ENCODE measurements around the gene DHFR.
A peak's percentile ranks its signal among the peaks of the same experiment; 100 is the strongest.

DNA sequence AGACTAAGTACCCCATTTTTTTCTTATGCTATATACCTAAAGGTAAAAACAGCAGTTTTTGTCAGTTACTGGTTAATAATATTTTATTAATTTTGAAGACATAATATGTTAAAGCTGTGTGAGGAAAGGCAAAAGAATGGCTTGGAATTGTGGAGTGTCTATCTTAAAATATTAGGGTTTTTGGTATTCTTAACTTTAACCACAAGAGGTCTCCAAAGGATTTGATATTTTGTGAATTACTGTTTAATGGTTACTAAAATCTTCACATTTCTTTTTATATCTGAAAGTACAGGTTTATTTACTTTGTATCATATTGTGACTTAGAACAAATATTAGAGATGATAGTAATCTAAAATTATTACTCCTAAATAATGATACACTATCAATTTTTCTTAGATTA is 32.0 kb upstream of the DHFR start:
- no peak for TF ChIP-seq POLR2A (IDR thresholded peaks at IDR 0.05; ENCODE audit: borderline replicate concordance, extremely low read depth, insufficient read depth, insufficient read length)
- TF ChIP-seq, protein P1, sequence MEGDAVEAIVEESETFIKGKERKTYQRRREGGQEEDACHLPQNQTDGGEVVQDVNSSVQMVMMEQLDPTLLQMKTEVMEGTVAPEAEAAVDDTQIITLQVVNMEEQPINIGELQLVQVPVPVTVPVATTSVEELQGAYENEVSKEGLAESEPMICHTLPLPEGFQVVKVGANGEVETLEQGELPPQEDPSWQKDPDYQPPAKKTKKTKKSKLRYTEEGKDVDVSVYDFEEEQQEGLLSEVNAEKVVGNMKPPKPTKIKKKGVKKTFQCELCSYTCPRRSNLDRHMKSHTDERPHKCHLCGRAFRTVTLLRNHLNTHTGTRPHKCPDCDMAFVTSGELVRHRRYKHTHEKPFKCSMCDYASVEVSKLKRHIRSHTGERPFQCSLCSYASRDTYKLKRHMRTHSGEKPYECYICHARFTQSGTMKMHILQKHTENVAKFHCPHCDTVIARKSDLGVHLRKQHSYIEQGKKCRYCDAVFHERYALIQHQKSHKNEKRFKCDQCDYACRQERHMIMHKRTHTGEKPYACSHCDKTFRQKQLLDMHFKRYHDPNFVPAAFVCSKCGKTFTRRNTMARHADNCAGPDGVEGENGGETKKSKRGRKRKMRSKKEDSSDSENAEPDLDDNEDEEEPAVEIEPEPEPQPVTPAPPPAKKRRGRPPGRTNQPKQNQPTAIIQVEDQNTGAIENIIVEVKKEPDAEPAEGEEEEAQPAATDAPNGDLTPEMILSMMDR (IDR thresholded peaks at IDR 0.05 in 2 of 3, conservative IDR thresholded peaks at IDR 0.05 in 1 of 3; ENCODE audit: borderline replicate concordance in 1 of 3, insufficient read depth in 1 of 3, low read depth in 2 of 3, low read length in 2 of 3) = peak; percentile 8 to 45 (median 31); a peak in 2 of 6 replicates
- TF ChIP-seq ZFX (IDR thresholded peaks at IDR 0.05) = no peak
- TF ChIP-seq EZH2 (IDR thresholded peaks at IDR 0.05) = no peak
- TF ChIP-seq, protein P2, sequence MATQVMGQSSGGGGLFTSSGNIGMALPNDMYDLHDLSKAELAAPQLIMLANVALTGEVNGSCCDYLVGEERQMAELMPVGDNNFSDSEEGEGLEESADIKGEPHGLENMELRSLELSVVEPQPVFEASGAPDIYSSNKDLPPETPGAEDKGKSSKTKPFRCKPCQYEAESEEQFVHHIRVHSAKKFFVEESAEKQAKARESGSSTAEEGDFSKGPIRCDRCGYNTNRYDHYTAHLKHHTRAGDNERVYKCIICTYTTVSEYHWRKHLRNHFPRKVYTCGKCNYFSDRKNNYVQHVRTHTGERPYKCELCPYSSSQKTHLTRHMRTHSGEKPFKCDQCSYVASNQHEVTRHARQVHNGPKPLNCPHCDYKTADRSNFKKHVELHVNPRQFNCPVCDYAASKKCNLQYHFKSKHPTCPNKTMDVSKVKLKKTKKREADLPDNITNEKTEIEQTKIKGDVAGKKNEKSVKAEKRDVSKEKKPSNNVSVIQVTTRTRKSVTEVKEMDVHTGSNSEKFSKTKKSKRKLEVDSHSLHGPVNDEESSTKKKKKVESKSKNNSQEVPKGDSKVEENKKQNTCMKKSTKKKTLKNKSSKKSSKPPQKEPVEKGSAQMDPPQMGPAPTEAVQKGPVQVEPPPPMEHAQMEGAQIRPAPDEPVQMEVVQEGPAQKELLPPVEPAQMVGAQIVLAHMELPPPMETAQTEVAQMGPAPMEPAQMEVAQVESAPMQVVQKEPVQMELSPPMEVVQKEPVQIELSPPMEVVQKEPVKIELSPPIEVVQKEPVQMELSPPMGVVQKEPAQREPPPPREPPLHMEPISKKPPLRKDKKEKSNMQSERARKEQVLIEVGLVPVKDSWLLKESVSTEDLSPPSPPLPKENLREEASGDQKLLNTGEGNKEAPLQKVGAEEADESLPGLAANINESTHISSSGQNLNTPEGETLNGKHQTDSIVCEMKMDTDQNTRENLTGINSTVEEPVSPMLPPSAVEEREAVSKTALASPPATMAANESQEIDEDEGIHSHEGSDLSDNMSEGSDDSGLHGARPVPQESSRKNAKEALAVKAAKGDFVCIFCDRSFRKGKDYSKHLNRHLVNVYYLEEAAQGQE (IDR thresholded peaks at IDR 0.05; ENCODE audit: low read depth) = no peak
- no peak for TF ChIP-seq YY1 (IDR thresholded peaks at IDR 0.05; ENCODE audit: extremely low read depth, insufficient replicate concordance, low read depth, low read length)

All from HCT116 (cell line).